Gastrocnemius medialis (tissue), 4 donors: ENCODE results near the gene DNAH17. TPM values are rescaled to one million over a fixed set of nuclear protein-coding genes. Genes with fewer than 3 reads are reported as not detected.

Source experiments
- ATAC-seq, 2 donors: fragments of 150-250 bp; one replicate each; pipeline ENCODE4 v1.9.1; 2016
- DNase-seq, 2 donors: peaks; one replicate each; pipeline ENCODE4 v3.0.0-alpha.2; 2019
- H3K27ac ChIP-seq, 4 donors: fragments of 200-600 bp; sonication (generic); 1 replicate in 1 of 4; 2 replicates in 3 of 4; pipeline ENCODE4 v1.5.1; 2016 to 2018; ENCODE audit warnings: mild to moderate bottlenecking in 2 of 4, moderate library complexity in 1 of 4
- H3K27me3 ChIP-seq, 3 donors: fragments of 200-600 bp; sonication (generic) in 2 of 3; 1 replicate in 1 of 3; 2 replicates in 2 of 3; pipeline versions ENCODE4 v1.5.1 to v1.6.0; 2016 to 2019; ENCODE audit warnings: mild to moderate bottlenecking in 1 of 3, moderate library complexity in 1 of 3
- H3K36me3 ChIP-seq, 2 donors: fragments of 200-600 bp; sonication (generic) in 1 of 2; one replicate each; pipeline ENCODE4 v1.5.1; 2017 to 2018
- H3K4me1 ChIP-seq, 2 donors: fragments of 200-600 bp; sonication (generic) in 1 of 2; one replicate each; pipeline ENCODE4 v1.5.1; 2016 to 2017; ENCODE audit warnings: mild to moderate bottlenecking in 2 of 2
- H3K4me3 ChIP-seq, 4 donors: fragments of 200-600 bp; sonication (generic) in 3 of 4; 1 replicate in 1 of 4; 2 replicates in 3 of 4; pipeline ENCODE4 v1.5.1; 2016 to 2019; ENCODE audit warnings: mild to moderate bottlenecking in 2 of 4
- H3K9me3 ChIP-seq, 3 donors: fragments of 200-600 bp; sonication (generic) in 2 of 3; 1 replicate in 1 of 3; 2 replicates in 2 of 3; pipeline ENCODE4 v1.5.1; 2016 to 2019
- CTCF ChIP-seq, 5 experiments: fragments of 450-650 bp in 3 of 5; fragments of 200-600 bp in 2 of 5; sonication (generic) in 2 of 5; IDR thresholded peaks in 4 of 5; conservative IDR thresholded peaks in 1 of 5; 1 replicate in 4 of 5; 2 replicates in 1 of 5; pipeline ENCODE4 v1.5.1; 2016 to 2019; ENCODE audit warnings: antibody characterized with exemption in 5 of 5, mild to moderate bottlenecking in 3 of 5, moderate library complexity in 3 of 5
- POLR2A ChIP-seq, 2 donors: fragments of 450-650 bp; IDR thresholded peaks; one replicate each; pipeline ENCODE4 v1.6.1; 2017; ENCODE audit warnings: antibody characterized with exemption in 2 of 2, mild to moderate bottlenecking in 2 of 2, moderate library complexity in 2 of 2
- in situ Hi-C, 4 donors: fragments of 200-750 bp; cut with MboI; loops; one replicate each; pipeline versions ENCODE4 v1.15.0 to v1.8.0; 2017; ENCODE audit warnings: low sequenced_read_pairs in 4 of 4
- intact Hi-C: fragments of 100-400 bp; cut with DNase I; formaldehyde crosslinking; loops from one replicate; pipeline ENCODE4 v1.15.1; 2023; ENCODE audit warnings: low total_unique reads
- total RNA-seq, 4 donors: library from RNA; depleted of rRNA; stranded (reverse); fragments of >200 nt; gene quantifications; one replicate each; pipeline versions ENCODE4 v1.1.0 to v1.2.3, GENCODE V29; 2016

The DNAH17 gene
- total RNA-seq, 4 donors from 2014 or later, result 0.56 TPM; not detected in 3

DNA sequence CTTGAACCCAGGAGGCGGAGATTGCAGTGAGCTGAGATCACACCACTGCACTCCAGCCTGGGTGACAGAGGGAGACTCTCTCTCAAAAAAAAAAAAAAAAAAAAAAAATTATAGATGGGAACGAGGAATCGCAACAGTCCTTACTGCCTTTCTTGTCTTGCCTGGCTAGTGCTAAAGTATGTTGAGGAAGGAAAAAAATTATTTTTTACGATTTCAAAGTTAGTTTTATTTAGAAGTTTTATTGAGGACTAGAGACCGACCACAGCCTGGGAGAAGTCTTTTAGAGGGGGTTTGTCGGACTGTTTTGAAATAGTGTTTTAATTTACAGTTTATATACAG is 15.8 kb upstream of the DNAH17 start:
- no peaks in the 10 kb centered on the region for H3K36me3 ChIP-seq
- no peaks in the 10 kb centered on the region for H3K9me3 ChIP-seq
- intact Hi-C loops (loop anchor here (2.0 kb wide), 1 partner anchor 30 kb away; no protein-coding TSS in a partner anchor), in situ Hi-C loops (no loop called here)
- H3K27me3 ChIP-seq, result peaks cover 0 to 6% (median 0%) of the 10 kb centered on the region in 3 donors
- DNase-seq (no peak), ATAC-seq (no peak)
- peak overlapping the region in 1 of 4 donors; percentile 14 for H3K4me3 ChIP-seq
- H3K27ac ChIP-seq, result peak overlapping the region; percentile 63 to 80 (median 72)
- no peak for TF ChIP-seq POLR2A (IDR thresholded peaks at IDR 0.05)
- no peak for TF ChIP-seq CTCF (IDR thresholded peaks at IDR 0.05 in 4 of 5, conservative IDR thresholded peaks at IDR 0.05 in 1 of 5)
- peaks cover 0 to 7% of the 10 kb centered on the region in 2 donors for H3K4me1 ChIP-seq

- Histone ChIP-seq H3K4me1 (peaks cover 0 to 7% of the 10 kb centered on the region in 2 donors), H3K4me3 (no peak overlapping the region), H3K27ac (peak overlapping the region in 1 of 4 donors; percentile 63), H3K27me3 (peaks cover 0 to 6% (median 0%) of the 10 kb centered on the region in 3 donors), H3K9me3 (no peaks in the 10 kb centered on the region), H3K36me3 (no peaks in the 10 kb centered on the region)
- intact Hi-C loops, result no loop called here
- DNase-seq (no peak), ATAC-seq (no peak)
- TF ChIP-seq CTCF (IDR thresholded peaks at IDR 0.05 in 4 of 5, conservative IDR thresholded peaks at IDR 0.05 in 1 of 5) (no peak), POLR2A (IDR thresholded peaks at IDR 0.05) (no peak)
- in situ Hi-C loops, result no loop called here
Observed at GRCh38 chr17:78591263-78591671, 14.1 kb upstream of the DNAH17 start.

DNA sequence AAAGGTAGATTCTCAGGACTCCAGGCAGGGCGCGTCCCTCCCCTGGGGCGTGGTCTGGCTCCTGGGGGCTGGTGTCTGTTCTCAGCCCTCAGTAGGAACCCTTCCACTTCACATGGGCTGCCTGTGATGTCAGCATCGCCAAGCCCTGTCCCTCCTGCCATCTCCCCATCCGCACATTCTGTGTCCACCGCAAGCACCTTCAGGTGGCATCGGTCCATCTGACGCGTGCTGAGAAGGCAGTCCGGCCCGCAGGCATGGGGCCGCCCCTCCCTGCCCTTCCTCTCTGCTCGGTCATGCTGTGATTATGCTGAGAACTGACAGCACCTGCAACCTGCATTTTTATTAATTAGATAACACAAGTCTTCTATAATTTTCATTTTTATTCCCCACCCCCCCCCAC is 12.7 kb upstream of the DNAH17 start:
- in situ Hi-C loops (no loop called here), intact Hi-C loops (no loop called here)
- no peak for DNase-seq
- H3K27me3 ChIP-seq, result peaks cover 0 to 8% (median 0%) of the 10 kb centered on the region in 3 donors
- H3K27ac ChIP-seq, result no peak overlapping the region
- no peaks in the 10 kb centered on the region for H3K9me3 ChIP-seq
- TF ChIP-seq POLR2A (IDR thresholded peaks at IDR 0.05) (no peak), CTCF (IDR thresholded peaks at IDR 0.05 in 4 of 5, conservative IDR thresholded peaks at IDR 0.05 in 1 of 5) (no peak)
- H3K36me3 ChIP-seq, result no peaks in the 10 kb centered on the region
- ATAC-seq, result no peak
- H3K4me3 ChIP-seq, result no peak overlapping the region
- H3K4me1 ChIP-seq, result peaks cover 0 to 7% of the 10 kb centered on the region in 2 donors

DNA sequence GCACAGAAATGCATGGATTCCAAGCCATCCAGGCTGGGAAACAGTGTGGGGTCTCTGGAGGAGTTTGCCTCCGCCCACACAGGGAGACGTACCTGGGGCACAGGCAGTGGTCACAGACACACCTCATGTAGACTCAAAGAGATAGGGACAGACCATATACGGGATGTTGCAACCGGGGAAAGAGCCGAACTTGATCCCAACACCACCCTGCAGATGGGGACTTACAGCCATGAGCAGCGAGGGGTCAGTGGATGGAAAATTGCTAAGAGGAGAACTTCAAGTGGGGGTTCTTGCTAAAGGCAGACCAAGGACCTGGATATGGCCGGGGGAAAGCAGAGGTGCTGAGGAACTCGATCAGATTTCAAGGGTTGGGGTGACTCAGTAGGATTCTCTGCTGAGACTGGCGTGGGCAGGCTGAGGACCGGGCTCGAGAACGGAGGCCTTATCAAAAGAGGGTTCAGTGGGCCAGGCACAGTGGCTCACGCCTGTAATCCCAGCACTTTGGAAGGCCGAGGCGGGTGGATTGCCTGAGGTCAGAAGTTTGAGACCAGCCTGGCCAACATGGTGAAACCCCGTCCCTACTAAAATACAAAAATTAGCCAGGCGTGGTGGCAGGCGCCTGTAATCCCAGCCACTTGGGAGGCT is 12.0 kb upstream of the DNAH17 start:
- Histone ChIP-seq H3K4me3 (no peak overlapping the region), H3K4me1 (peaks cover 0 to 7% of the 10 kb centered on the region in 2 donors), H3K9me3 (no peaks in the 10 kb centered on the region), H3K27me3 (peaks cover 0 to 7% (median 0%) of the 10 kb centered on the region in 3 donors), H3K36me3 (no peaks in the 10 kb centered on the region), H3K27ac (no peak overlapping the region)
- DNase-seq (no peak), ATAC-seq (no peak)
- in situ Hi-C loops, result no loop called here
- TF ChIP-seq POLR2A (IDR thresholded peaks at IDR 0.05), result no peak
- TF ChIP-seq CTCF (IDR thresholded peaks at IDR 0.05 in 4 of 5, conservative IDR thresholded peaks at IDR 0.05 in 1 of 5), result no peak
- intact Hi-C loops, result no loop called here
